HT1080 (cell line): ENCODE results near the gene C2orf69. TPM values are rescaled to one million over a fixed set of nuclear protein-coding genes. Genes with fewer than 3 reads are reported as not detected.

Experiments used
- DNase-seq: peaks from one replicate; pipeline ENCODE4 v3.0.0-alpha.2; 2015; ENCODE audit warnings: low read depth
- total RNA-seq: library from RNA; depleted of rRNA; stranded (reverse); fragments of >200 nt; shearing (Covaris generic); gene quantifications from 2 replicates; pipeline ENCODE4 v1.2.3, GENCODE V29; 2014

The C2orf69 gene
- total RNA-seq, 1 experiment from 2014 or later: 17.4 TPM

DNA sequence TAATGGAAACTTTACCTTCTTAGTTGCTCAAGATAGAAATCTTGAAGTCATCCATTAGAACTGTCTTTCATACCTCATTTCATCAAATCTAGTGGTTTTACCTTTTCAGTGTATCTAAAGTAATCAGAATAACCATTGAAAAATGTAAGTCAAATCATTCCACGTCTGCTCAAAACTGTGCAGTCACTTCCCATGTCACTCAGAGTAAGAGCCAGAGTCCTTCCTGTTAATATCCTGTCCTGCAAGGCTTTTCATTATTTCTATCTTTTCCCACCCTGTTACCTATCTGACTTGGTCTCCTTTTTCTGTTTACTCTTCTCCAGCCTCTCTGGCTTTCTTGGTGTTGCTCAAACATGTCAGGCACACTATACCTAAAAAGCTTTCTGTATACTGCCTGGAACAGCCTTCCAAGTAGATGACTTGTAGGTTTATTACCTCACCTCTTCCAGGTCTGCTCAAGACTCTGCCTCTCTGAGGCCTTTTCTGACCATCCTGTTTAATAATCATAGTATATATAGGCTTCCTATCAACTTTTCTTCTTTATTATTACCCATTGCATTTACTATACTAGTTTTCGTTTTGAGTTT is 3.4 kb downstream of the C2orf69 start:
- no peak for DNase-seq

DNA sequence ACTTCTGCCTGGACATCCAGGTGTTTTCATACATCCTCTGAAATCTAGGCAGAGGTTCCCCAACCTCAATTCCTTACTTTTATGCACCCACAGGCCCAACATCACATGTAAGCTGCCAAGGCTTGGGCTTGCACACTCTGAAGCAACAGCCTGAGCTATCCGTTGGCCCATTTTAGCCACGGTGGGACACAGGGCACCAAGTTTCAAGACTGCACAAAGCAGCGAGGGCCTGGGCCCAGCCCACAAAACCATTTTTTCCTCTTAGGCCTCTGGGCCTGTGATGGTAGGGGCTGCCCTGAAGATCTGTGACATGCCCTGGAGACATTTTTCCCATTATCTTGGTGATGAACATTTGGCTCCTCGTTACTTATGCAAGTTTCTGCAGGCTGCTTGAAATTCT is 5.9 kb downstream of the C2orf69 start:
- no peak for DNase-seq

GRCh38 chr2:199922856-199923255 is 11.8 kb downstream of the C2orf69 start:
- DNase-seq: no peak

- no peak for DNase-seq
Observed at GRCh38 chr2:199923924-199924323, 12.8 kb downstream of the C2orf69 start.

DNA sequence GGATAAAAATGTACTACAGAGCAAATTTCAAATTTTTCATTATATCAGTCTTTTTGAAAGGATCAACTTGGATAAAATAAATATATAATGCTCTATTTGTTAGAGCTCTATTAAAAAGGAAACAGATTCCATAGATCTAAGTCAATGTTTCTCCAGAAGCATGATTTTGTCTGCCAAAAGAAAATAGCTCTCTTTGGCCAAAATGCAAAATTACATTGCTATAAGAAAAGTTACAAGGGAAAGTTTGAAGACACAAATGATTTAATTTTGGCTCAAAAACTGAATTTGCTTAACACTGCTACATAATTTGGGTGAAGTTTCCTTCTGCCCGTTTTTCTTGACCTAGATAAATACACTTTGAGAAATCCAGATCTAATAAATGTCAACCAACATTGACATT is 15.7 kb downstream of the C2orf69 start:
- DNase-seq: no peak

GRCh38 chr2:199928226-199928625 is 17.1 kb downstream of the C2orf69 start:
- no peak for DNase-seq

- DNase-seq: no peak
Observed at GRCh38 chr2:199928626-199929025, 17.5 kb downstream of the C2orf69 start.

DNA sequence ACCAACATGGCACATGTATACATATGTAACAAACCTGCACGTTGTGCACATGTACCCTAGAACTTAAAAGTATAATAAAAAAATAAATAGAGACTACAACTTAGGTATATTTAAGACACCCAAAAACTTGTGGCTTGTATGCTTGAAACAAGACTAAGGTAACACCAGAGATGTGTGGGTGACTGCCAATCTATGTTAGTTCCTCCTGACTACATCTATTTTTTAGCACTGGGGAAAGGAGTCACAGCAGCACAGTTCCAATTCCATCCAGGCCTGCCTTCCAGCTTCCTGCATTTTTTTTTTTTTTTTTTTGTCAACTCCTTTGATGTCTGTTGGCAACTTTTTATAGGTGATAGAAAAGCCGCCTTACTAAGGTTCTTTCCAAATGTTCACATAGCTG is 18.2 kb downstream of the C2orf69 start:
- no peak for DNase-seq

- peak; percentile 11 for DNase-seq
Observed at GRCh38 chr2:199932312-199932855, 21.3 kb downstream of the C2orf69 start.

GRCh38 chr2:199933466-199933865 is 22.4 kb downstream of the C2orf69 start:
- DNase-seq: no peak

- DNase-seq: no peak
Observed at GRCh38 chr2:199936554-199936953, 25.5 kb downstream of the C2orf69 start.

GRCh38 chr2:199940373-199940772 is 29.3 kb downstream of the C2orf69 start:
- peak; percentile 41 for DNase-seq

DNA sequence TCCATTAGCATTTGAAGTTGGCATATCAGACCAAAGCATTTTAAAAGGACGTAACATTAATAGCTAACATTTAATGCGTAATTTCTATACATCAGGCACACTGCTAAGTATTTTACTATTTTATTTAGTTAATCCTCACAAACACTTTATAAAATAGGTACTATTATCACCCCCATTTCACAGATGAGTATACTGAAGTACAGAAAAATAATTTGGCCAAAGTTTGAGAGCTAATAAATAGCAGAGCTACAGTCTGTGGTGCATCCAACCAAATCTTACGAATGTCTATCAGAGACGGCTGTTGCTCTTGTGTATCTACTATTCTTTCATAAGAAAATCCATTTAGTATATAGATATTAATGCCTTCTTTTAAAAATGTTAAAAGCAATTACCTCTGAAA is 32.3 kb downstream of the C2orf69 start:
- DNase-seq: no peak

DNA sequence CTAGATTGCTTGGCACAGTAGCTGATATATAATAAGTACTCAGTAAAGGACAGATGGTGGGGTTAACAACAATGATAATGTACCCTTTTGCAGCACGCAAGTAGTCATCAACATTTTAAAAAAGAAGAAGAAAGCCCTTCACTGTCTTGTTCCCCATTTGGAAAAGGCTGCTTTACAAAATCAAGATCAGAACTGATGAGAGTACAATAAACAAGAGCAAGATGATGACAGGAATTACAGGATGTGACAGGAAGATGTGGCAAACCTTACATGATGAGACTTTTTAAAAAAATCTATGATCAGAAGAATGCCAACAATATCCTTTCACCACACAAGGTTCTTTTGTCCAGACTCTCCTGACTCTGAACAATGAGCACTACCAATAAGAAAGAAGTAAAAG is 35.1 kb downstream of the C2orf69 start:
- no peak for DNase-seq

GRCh38 chr2:199946836-199947235 is 35.7 kb downstream of the C2orf69 start:
- no peak for DNase-seq

DNA sequence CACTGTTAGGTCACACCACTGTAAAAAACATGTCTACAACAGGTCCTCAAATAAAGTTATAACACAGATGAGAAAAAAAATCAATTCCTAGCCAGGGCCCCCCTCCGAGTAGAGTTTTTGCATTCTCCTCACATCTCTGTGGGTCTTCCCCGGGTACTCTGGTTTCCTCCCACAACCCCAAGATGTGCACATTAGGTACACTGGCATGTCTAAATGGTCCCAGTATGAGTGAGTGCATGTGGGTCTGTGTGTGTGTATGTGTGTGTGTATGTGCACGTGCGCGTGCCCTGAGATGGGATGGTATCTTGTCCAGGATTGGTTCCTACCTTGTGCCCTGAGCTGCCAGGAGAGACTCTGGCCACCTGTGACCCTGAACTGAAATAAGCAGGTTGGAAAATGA is 39.3 kb downstream of the C2orf69 start:
- DNase-seq: no peak

GRCh38 chr2:199951023-199951422 is 39.9 kb downstream of the C2orf69 start:
- no peak for DNase-seq

GRCh38 chr2:199955007-199955338 is 43.9 kb downstream of the C2orf69 start:
- DNase-seq: no peak

- peak; percentile 83 for DNase-seq
Observed at GRCh38 chr2:199955339-199956061, 44.4 kb downstream of the C2orf69 start, which contains the start of the genes MAIP1 and TYW5. Gene MAIP1 (plus strand): TSS chr2:199955582. CDS start chr2:199955799, 217 bp downstream. Gene TYW5 (minus strand): TSS chr2:199955491. CDS start chr2:199955470, 21 bp downstream.

DNA sequence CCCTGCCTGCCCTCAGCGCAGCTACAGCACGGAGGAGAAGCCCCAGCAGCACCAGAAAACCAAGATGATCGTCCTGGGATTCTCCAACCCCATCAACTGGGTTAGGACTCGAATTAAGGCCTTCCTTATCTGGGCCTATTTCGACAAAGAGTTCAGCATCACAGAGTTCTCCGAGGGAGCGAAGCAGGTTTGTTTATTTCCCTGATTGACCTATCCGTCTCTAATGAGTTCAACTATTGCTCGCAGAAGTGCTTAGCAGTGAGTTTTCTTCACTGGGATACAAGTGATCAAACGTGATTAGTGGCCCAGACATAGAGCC is 44.9 kb downstream of the C2orf69 start:
- DNase-seq: no peak

DNA sequence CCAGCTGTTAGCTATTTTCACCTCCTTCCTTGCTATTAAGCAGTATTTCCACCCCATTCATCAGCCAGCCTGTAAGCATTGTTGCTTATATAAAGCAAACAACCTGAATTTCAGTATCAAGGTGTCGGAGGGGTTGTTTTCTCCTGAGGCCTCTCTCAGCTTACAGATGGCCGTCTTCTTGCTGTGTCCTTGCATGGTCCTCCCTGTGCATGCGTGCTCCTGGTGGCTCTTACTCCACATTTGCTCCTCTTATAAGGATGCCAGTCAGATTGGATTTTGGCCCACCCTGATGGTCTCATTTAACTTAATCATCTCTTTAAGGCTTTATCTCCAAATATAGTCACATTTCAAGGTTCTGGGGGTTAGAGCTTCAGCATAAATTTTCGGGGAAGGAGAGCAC is 46.9 kb downstream of the C2orf69 start:
- no peak for DNase-seq

DNA sequence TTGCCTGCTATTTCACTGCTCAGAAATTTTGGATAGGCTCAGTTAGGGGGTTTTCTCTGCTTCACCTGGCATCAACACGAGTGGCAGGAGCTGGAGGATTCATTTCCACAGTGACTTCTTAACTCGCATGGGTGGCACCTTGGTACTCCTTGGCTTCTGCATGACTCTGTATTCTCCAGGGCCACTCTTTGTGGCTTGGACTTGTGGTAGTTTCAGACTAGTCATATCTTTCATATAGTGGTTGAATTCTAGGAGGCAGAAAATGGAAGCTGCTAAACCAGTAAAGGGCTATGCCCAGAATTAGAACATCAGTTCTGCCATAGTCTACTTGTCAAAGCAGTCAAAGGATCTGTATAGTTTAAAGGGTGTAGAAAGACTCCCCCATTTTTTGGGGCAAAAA is 51.1 kb downstream of the C2orf69 start:
- no peak for DNase-seq

GRCh38 chr2:199966405-199966804 is 55.3 kb downstream of the C2orf69 start:
- no peak for DNase-seq
